ENCODE results near the gene LITAFD. TPM values are rescaled to one million over a fixed set of nuclear protein-coding genes. Genes with fewer than 3 reads are reported as not detected.
A peak's percentile ranks its signal among the peaks of the same experiment; 100 is the strongest.
"Not testable (repeated sequence)": the region's sequence is repeated elsewhere in the genome, so short reads cannot be mapped to it uniquely, and the experiment has no call there.

Gene LITAFD
- total RNA-seq = not detected in 2 replicates

GRCh38 chr16:8882041-8882617 is at the start of gene LITAFD:
Gene LITAFD (plus strand): TSS chr16:8882351. CDS start chr16:8884356, 2,005 bp downstream.
- no peak for DNase-seq (ENCODE audit: extremely low read depth, low read depth, low spot score)

GRCh38 chr16:8832717-8833105 is 49.4 kb upstream of the LITAFD start:
- no peak for DNase-seq (ENCODE audit: extremely low read depth, low read depth, low spot score)

GRCh38 chr16:8836797-8837196 is 45.4 kb upstream of the LITAFD start:
- not testable (repeated sequence) for DNase-seq (ENCODE audit: extremely low read depth, low read depth, low spot score)

GRCh38 chr16:8837594-8837993 is 44.6 kb upstream of the LITAFD start:
- not testable (repeated sequence) for DNase-seq (ENCODE audit: extremely low read depth, low read depth, low spot score)

GRCh38 chr16:8842016-8842415 is 40.1 kb upstream of the LITAFD start:
- not testable (repeated sequence) for DNase-seq (ENCODE audit: extremely low read depth, low read depth, low spot score)

- DNase-seq (ENCODE audit: extremely low read depth, low read depth, low spot score) = not testable (repeated sequence)
Observed at GRCh38 chr16:8843296-8843695, 38.9 kb upstream of the LITAFD start.

GRCh38 chr16:8845699-8846298 is 36.4 kb upstream of the LITAFD start:
- no peak for DNase-seq (ENCODE audit: extremely low read depth, low read depth, low spot score)

- no peak for DNase-seq (ENCODE audit: extremely low read depth, low read depth, low spot score)
Observed at GRCh38 chr16:8846401-8846932, 35.7 kb upstream of the LITAFD start.

GRCh38 chr16:8847145-8847544 is 35.0 kb upstream of the LITAFD start:
- DNase-seq (ENCODE audit: extremely low read depth, low read depth, low spot score) = no peak

GRCh38 chr16:8847623-8848022 is 34.5 kb upstream of the LITAFD start:
- DNase-seq (ENCODE audit: extremely low read depth, low read depth, low spot score) = no peak

- DNase-seq (ENCODE audit: extremely low read depth, low read depth, low spot score) = no peak
Observed at GRCh38 chr16:8848231-8848938, 33.8 kb upstream of the LITAFD start.

GRCh38 chr16:8848939-8849391 is 33.2 kb upstream of the LITAFD start:
- DNase-seq (ENCODE audit: extremely low read depth, low read depth, low spot score) = no peak

GRCh38 chr16:8849411-8850011 is 32.6 kb upstream of the LITAFD start:
- no peak for DNase-seq (ENCODE audit: extremely low read depth, low read depth, low spot score)

- DNase-seq (ENCODE audit: extremely low read depth, low read depth, low spot score) = peak; percentile 78
Observed at GRCh38 chr16:8850279-8850885, 31.8 kb upstream of the LITAFD start.

GRCh38 chr16:8851761-8852403 is 30.3 kb upstream of the LITAFD start:
- DNase-seq (ENCODE audit: extremely low read depth, low read depth, low spot score) = no peak

GRCh38 chr16:8852534-8852933 is 29.6 kb upstream of the LITAFD start:
- no peak for DNase-seq (ENCODE audit: extremely low read depth, low read depth, low spot score)

GRCh38 chr16:8853150-8853549 is 29.0 kb upstream of the LITAFD start:
- no peak for DNase-seq (ENCODE audit: extremely low read depth, low read depth, low spot score)

- DNase-seq (ENCODE audit: extremely low read depth, low read depth, low spot score) = no peak
Observed at GRCh38 chr16:8853611-8854010, 28.5 kb upstream of the LITAFD start.

- no peak for DNase-seq (ENCODE audit: extremely low read depth, low read depth, low spot score)
Observed at GRCh38 chr16:8854298-8854948, 27.7 kb upstream of the LITAFD start.
